OCI-M2 (cell line): ENCODE measurements around the gene C10orf67.
A peak's percentile ranks its signal among the peaks of the same experiment; 100 is the strongest.

ENCODE experiments used
- DNase-seq: peaks from one replicate; lab custom pipeline; 2025; ENCODE audit not compliant: unreplicated experiment; lab: John Stamatoyannopoulos, UW

Gene C10orf67

DNA sequence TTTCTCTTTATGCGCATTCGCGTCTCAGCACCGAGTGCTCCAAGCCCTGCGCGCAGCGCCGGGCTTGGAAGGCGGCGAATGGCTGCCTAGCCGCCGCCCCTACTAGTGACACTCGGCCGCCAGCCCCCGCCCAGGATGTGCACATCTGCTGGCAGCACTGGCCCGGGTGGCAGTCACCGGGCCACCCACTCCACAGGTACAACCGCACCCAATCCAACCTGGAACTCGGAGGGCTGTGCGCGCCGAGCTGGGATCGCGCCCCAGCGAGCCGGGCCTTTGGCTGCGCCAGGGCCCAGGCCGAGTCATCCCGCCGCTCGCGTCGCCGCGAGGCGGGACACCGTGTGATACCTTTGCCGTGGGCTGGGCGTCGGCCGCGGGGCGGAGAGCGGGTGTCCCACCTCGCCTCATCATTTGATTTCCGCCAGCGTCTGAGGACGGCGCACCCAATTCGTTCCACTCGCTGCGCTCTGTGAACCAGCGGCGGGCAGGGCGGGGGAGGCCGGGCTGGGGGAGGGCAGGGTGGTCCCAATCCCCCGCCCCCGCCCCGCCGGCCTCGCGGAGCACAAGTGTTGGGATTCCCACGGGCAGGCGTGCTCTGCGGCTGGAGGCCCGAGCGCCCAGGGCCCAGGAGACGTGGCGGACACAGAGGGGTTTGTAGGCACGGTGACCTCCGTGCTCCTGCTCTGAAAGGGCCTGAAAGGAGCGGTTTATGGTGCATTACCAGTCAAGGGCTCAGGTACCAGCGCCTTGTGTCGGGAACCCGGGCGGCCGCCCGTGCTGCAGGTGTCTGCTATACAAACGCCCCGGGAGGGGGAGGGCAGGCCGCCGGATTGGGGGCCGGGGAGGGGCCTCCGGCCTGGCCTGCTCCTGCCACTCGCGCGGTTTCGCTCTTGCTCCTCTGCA lies 170.3 kb downstream of the C10orf67 start:
- no peak for DNase-seq

DNA sequence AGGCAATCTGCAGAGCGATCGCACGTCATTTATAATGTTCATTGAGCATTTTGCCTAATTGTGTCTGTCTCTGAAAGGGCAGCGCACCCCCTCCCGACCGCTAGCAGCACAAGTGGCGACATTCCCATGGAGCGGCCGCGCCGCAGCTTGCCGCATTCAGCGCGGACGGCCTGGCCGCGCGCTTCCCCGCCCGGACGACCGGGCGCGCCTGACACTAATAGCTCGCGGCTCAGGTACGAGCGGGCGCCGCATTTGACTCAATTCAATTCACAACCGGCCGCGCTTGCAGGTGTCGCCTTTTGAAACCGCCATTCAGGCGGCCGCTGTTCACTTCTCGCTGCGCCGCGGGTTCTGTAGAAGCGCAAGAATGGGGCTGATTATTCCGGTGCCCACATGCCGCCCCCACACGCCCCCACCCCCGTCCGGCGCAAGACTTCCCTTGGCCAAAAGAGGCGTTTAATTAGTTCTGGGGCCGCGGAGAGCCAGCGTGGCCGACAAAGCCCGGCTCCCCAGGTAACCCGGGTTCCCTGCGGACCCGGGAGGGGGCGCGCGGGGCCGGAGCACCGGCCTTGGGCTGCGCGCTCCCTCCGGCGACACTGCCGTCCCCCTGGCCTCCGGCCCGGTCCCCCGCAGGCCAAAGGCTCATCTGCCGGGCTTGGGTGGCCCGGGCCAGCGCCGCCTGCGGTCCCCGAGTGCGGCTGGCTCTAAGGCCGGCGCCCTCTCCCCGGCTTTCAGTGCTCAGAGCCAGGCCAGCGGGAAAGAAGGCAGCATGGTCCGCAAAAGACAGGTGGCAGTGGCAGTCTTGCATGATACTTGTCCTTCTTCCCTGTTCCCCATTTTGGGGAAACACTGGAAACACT lies 171.2 kb downstream of the C10orf67 start:
- no peak for DNase-seq

DNA sequence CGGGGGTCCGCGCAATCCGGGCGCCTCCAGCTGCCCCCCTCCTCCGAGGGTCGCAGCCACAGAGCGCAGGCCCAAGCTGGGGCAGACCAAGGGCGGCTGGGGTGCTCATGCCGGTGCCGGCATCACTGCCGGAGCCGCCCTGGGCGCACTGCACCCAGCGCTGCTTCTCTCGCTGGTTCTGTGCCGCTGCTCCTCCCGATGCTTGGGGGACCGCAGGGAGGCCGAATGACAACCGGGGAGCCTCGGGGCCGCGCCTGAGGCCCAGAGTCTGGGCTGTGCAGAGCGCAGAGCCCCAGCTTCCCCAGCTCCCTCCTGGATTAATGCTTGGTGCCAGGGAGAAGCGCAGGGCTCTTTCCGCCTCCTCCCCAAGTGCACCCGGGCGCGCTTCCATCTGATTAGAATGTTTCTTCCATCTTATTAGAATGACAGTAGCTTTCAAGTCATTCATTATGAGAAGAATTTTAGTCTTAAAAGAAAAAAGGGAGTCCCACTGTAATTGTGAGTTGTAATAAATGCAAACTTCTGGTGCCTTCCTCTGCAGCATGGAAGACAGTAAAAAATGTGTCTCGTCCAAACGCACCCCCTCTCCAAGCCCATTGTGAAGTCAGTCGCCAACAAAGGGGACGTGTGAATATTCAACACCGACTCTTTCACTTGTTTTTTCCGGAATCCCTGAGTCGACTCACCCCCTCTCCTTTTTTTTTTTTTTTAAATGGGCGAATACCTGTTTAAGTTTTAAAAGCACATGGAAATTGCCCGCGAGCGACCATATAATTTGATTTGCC lies 172.0 kb downstream of the C10orf67 start:
- no peak for DNase-seq

DNA sequence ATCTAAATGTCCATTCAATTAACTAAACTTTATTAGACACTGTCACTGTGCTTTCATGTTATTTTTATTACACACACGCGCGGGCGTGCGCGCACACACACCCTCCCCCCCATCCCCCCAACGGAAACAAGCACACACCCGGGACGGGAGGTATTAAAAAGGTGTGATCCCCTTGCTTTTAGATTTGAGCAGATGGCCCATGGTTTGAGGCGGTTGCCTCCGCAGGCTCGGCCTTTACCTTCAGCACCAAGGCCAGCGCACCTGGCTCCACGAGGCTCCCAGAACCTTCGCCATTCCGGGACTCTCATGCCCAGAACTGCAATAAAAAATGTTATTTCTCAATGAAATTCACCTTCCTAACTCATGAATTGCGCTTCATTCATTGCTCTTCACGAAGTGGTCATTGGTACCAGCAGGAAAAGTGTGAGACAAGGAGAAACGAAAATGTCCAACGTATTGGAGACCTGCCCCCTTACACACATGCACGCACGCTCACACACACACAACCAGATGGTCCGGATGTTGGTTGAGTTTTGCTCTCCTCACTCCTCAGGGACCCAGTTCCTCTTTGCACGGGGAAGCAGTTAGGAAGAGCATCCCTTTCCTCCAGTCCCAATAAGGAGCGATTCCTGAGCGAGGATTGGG lies 173.2 kb downstream of the C10orf67 start:
- no peak for DNase-seq

DNA sequence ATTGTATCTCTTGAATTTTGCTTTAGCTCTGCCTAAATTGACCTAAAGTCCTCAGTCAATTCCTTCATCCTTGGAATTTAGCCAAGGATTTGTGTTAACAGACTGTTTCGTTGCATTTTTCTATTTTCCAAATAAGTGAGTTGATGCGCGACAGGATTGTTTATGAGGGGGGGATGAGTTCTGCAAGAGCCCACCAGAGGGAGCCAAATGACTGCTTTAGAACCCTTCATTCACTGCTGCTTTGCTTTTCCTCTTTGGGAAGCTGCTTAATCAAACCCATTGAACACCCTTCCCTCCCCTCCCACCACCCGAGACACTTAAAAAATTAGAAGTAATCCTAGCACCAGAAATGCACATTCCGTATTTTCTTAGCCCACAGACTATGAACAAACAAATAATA lies 186.2 kb downstream of the C10orf67 start:
- DNase-seq, result peak; percentile 6

DNA sequence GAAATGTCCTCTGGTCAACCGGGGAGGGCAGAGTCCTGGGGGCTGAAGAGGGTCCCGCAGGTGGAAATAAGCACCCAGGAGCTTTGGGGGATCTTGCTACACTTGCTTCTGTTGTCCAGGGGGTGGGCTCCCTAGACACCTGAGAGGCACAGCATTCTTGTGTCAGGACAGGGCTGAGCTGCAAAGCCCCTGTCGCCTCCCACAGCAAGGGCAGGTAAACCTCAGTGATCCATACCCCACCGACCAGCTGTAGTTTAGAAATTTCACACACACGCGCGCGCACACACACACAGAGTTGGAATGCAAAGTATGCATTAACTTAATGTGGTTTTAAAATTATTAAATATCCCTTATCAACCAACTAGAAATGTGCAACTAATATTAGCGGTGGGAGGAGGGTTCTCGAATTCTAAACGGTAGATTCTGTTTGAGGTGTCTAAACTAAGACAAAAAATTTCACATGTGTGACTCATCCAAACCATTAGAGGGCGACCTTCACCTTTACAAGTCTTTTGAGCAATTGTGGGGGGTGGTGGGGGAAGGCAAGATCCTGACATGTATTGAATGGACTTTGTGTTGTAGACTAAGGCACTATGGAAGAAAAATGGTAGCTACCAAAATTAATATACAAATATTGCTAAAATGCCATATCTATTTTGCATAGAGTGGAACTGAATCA lies 186.8 kb downstream of the C10orf67 start:
- DNase-seq, result no peak

DNA sequence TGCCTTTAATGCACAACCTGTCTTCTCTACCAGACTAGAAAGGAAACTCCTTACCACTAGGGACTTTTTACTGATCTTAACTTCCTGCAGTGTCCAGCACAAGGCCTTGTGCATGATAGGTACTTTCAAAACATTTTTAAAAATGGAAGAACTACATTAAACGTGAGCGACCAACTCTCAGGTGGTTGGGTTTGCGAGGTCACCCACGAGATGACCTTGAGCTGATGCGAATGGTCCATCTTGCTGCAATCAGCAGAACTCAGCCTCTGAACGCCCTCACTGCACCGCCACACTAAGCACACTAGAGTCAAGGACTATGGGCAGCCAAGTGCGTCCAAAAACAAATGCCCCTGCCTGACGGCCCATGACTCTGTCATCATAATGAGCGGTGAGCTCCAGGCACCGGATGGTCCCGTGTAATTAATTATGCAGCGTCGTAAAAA lies 187.3 kb downstream of the C10orf67 start:
- no peak for DNase-seq

DNA sequence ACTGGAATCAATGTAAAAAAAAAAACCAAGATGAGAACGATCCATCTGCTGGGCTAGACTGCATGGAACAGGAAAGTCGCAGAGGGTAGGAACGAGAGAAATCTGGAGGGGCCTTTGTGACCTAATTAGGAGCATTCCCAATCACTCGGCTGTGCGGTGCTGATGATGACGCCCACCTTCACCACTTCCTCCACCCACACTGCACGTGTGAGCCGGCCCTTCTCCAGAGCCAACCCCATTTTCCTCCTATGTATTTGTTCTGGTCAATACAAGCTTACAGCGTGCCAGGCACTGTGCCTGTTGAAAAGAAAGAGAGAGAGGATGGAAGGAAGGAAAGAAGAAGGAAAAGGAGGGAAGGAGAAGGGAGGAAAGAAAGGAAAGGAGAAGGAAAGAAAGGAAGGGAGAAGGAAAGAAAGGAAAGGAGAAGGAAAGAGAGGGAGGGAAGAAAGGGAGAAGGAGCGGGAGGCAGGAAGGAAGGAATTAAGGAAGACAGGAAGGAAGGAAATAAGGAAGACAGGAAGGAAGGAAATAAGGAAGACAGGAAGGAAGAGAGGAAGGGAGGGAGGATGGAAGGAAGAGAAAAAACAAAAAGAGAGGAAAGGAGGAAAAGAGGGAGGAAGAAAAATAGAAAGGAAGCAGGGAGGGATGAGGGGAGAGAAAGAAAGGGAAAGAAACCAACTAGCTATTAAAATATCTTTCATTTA lies 188.0 kb downstream of the C10orf67 start:
- no peak for DNase-seq

DNA sequence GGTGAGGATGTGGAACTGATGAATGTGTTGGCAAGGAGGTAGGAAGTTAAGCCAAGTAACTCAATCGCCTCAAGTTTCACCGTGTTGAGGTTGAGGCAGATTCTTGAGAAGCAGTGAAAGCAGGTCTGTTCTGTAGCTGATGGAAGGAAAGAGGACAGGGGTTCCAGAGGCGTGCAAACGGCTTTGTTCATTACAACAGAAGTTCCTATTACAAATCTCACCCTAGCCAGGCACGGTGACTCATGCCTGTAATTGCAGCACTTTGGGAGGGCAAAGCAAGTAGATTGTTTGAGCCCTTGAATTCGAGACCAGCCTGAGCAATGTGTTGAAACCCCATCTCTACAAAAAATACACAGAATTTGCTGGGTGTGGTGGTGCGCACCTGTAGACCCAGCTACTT lies 189.4 kb downstream of the C10orf67 start:
- no peak for DNase-seq
